SK-N-MC (cell line): Measurements from ENCODE around the gene CACNA1A.
"Not testable (repeated sequence)": the region's sequence is repeated elsewhere in the genome, so short reads cannot be mapped to it uniquely, and the experiment has no call there.

Experiments
- DNase-seq: peaks from one replicate; pipeline ENCODE4 v3.0.0-alpha.2; 2011; ENCODE audit warnings: low read depth, low spot score
- H3K27ac ChIP-seq: fragments of 200-600 bp; sonication (generic); 2 replicates; pipeline ENCODE4 v1.5.1; 2016; ENCODE audit warnings: mixed run types
- H3K36me3 ChIP-seq: fragments of 200-600 bp; sonication (generic); 2 replicates; pipeline ENCODE4 v1.6.1; 2017; ENCODE audit warnings: antibody characterized with exemption, low read length, mixed read lengths; ENCODE audit not compliant: insufficient read depth
- H3K4me3 ChIP-seq: fragments of 200-600 bp; sonication (generic); 2 replicates; pipeline ENCODE4 v1.5.1; 2016
- H3K9ac ChIP-seq: fragments of 200-600 bp; sonication (generic); 2 replicates; pipeline ENCODE4 v1.8.0; 2017; ENCODE audit warnings: mixed run types, mixed read lengths; ENCODE audit not compliant: insufficient read length
- H3K9me3 ChIP-seq: fragments of 200-600 bp; sonication (generic); 2 replicates; pipeline ENCODE4 v1.6.1; 2017; ENCODE audit warnings: low read depth, mild to moderate bottlenecking, antibody characterized with exemption, low read length, moderate library complexity, mixed read lengths
- EZH2 ChIP-seq: fragments of 200-600 bp; sonication (generic); IDR thresholded peaks from one replicate; pipeline ENCODE4 v1.6.1; 2017; ENCODE audit warnings: antibody characterized with exemption
- FOXP2 ChIP-seq: optimal IDR thresholded peaks from 2 replicates; pipeline ENCODE3; 2011; ENCODE audit warnings: mild to moderate bottlenecking, moderate library complexity; ENCODE audit not compliant: insufficient read depth; ENCODE audit errors: extremely low read length, control extremely low read depth
- POLR2AphosphoS5 ChIP-seq: IDR thresholded peaks from 2 replicates; pipeline ENCODE4 v1.6.1; 2012; ENCODE audit warnings: mild to moderate bottlenecking, low read depth, low read length, borderline replicate concordance

Gene CACNA1A

DNA sequence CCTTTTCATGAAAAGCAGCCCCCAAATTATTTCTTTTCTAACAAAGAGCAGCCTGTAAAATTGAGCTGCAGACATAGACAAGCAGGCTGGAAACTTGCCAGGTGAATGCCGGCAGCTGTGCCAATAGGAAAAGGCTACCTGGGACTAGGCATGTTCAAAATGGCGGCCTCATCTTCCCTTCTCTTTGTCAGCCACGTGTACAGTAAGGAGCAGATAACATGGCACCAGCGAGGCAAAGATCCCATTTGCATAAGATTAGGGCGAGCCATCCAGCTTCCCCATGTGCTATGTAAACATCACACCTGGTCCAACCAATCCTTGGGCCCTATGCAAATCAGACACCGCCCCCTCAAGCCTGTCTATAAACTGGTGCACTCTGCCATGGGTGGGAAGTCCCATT, 31.2 kb upstream of the CACNA1A start:
- no peak overlapping the region for H3K27ac ChIP-seq
- no peaks in the 10 kb centered on the region for H3K9me3 ChIP-seq
- no peak overlapping the region for H3K4me3 ChIP-seq
- H3K36me3 ChIP-seq, result no peaks in the 10 kb centered on the region
- no peak overlapping the region for H3K9ac ChIP-seq
- TF ChIP-seq FOXP2, result no peak
- TF ChIP-seq EZH2, result no peak
- TF ChIP-seq POLR2AphosphoS5, result no peak
- DNase-seq, result no peak

DNA sequence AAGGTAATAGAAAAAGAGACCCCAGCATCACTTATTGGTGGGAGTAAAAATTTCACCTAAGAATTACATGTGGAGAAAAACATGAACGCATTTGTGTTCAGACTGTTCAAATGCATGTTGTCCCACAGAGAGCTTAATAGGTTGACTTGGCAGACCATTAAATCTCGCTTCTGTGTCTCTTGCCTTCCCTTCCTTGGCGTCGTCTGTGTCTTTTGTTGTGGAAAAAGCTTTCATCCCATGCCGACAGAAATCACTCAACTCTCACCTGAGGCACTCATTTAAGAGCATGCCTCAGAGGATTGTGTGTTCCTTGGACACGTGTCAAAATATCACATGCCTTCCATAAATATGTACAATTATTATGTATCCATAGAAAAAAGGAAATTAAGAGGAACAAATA, 24.4 kb upstream of the CACNA1A start:
- TF ChIP-seq FOXP2 (no peak), EZH2 (no peak), POLR2AphosphoS5 (no peak)
- no peak overlapping the region for H3K4me3 ChIP-seq
- H3K9me3 ChIP-seq, result no peaks in the 10 kb centered on the region

GRCh38 chr19:13529721-13530120, 23.4 kb upstream of the CACNA1A start:
- H3K36me3 ChIP-seq, H3K4me3 ChIP-seq, DNase-seq, H3K9me3 ChIP-seq, H3K9ac ChIP-seq, H3K27ac ChIP-seq: not testable (repeated sequence)

More for the DNA sequence above, 24.4 kb upstream of the CACNA1A start:
- Histone ChIP-seq H3K27ac (no peak overlapping the region), H3K9ac (no peak overlapping the region), H3K36me3 (no peaks in the 10 kb centered on the region)
- DNase-seq, result no peak

DNA sequence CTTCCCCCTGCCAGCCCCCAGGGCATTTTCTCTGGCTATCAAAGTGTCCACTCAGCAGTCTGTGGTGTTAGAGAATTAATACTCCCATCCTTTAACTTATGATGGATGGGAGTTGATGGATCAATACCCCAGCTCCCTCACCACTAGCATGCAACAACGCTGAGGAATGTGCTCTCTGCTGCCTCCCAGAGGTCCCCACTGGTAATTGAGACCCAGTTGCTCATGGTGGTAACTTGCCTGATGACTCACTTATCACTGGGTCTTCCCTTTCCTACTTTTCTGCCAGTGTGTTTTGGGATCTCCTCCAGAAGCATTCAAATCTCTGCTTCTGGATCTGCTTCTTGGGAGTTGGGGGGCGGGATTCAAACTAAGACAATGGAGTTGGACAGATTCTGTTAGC, 20.3 kb upstream of the CACNA1A start:
- no peak overlapping the region for H3K4me3 ChIP-seq
- no peak overlapping the region for H3K27ac ChIP-seq
- no peak for DNase-seq
- TF ChIP-seq POLR2AphosphoS5 (no peak), FOXP2 (no peak), EZH2 (no peak)
- no peaks in the 10 kb centered on the region for H3K9me3 ChIP-seq
- H3K9ac ChIP-seq, result no peak overlapping the region
- H3K36me3 ChIP-seq, result no peaks in the 10 kb centered on the region

DNA sequence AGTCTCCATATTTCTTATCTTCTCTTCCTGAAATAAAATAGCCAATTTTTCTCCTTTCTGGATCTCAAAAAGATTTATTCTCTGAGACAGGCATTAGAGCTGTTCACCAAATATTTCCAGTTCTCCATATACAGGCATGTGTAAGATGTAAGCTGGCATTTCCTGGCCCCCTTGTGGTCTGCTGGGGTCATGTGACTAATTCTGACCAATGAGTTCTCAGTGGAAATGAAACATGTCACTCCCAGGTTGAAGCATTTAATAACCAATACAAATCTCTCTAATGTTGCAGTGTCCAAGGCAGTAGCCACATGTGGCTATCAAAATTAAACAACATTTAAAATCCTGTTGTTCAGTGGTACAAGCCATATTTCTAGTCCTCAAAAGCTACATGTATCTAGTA, 14.8 kb upstream of the CACNA1A start:
- DNase-seq, result no peak
- no peak for TF ChIP-seq POLR2AphosphoS5
- no peak for TF ChIP-seq EZH2
- TF ChIP-seq FOXP2, result no peak
- H3K9ac ChIP-seq, result no peak overlapping the region
- no peak overlapping the region for H3K4me3 ChIP-seq
- no peaks in the 10 kb centered on the region for H3K36me3 ChIP-seq
- H3K27ac ChIP-seq, result no peak overlapping the region
- H3K9me3 ChIP-seq, result no peaks in the 10 kb centered on the region

GRCh38 chr19:13511947-13512346, 5.7 kb upstream of the CACNA1A start:
- no peak overlapping the region for H3K27ac ChIP-seq
- H3K9me3 ChIP-seq, result no peaks in the 10 kb centered on the region
- TF ChIP-seq POLR2AphosphoS5, result no peak
- TF ChIP-seq FOXP2, result no peak
- no peak for TF ChIP-seq EZH2
- DNase-seq, result no peak
- H3K4me3 ChIP-seq, result no peak overlapping the region
- no peaks in the 10 kb centered on the region for H3K36me3 ChIP-seq
- no peak overlapping the region for H3K9ac ChIP-seq

GRCh38 chr19:13507053-13507611, 853 bp upstream of the CACNA1A start:
- Histone ChIP-seq H3K9me3 (no peaks in the 10 kb centered on the region), H3K4me3 (no peak overlapping the region), H3K9ac (no peak overlapping the region), H3K27ac (no peak overlapping the region), H3K36me3 (no peaks in the 10 kb centered on the region)
- no peak for TF ChIP-seq EZH2
- TF ChIP-seq FOXP2, result no peak
- no peak for TF ChIP-seq POLR2AphosphoS5
- no peak for DNase-seq

DNA sequence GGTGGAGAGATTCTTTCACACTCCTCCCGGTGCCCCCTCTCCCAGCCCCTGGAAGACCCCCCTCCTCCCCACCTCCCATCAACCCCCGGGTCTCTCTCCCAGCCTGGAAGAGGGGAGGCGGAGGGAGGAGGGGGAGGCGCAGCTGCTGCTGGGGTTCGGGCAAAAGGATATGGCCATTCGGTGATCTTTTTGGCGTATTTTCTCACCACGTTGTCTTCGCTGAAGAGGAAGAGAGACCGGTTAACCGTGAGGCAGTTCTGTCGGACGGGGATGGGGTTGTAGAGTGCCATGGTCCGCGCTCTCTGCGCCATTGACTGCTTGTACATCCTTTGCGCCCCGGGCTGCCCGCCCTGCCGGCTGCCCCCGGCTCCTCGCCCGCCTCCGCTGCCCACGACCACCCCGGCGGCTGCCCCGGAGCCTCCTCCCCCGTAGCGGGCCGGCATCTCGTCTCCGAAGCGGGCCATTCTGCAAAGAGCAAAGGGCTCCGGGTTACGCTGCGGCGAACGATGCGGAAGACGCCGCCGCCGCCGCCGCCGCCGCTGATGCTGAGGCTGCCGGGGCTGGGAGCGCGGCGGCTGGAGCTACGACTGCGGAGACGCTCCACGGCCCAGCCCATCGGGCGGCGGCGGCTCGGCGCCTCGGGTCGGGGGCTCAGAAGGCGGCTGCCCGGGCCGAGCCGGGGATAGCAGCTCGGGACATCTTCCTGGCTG, 363 bp downstream of the CACNA1A start:
- Histone ChIP-seq H3K9me3 (no peaks in the 10 kb centered on the region), H3K27ac (no peak overlapping the region), H3K36me3 (no peaks in the 10 kb centered on the region), H3K4me3 (no peak overlapping the region), H3K9ac (no peak overlapping the region)
- TF ChIP-seq POLR2AphosphoS5 (no peak), FOXP2 (no peak), EZH2 (no peak)
- DNase-seq, result no peak
